Mammary epithelial cell (primary cell): ENCODE results near the gene NUDT11.
"Not testable (repeated sequence)": the region's sequence is repeated elsewhere in the genome, so short reads cannot be mapped to it uniquely, and the experiment has no call there.

Experiments
- EZH2 ChIP-seq: IDR thresholded peaks from 2 replicates; pipeline ENCODE4 v1.6.1; 2012; ENCODE audit warnings: low read length, inconsistent platforms, borderline replicate concordance
- TF ChIP-seq, protein P1 (sequence below), 2 donors: IDR thresholded peaks in 1 of 2; conservative IDR thresholded peaks in 1 of 2; 2 replicates each; pipeline ENCODE4 v1.5.1; 2011 to 2012; ENCODE audit warnings: inconsistent platforms in 2 of 2, low read length in 2 of 2, mild to moderate bottlenecking in 2 of 2, control low read depth in 1 of 2, low read depth in 1 of 2; ENCODE audit not compliant: insufficient read depth in 1 of 2; ENCODE audit errors: extremely low read depth in 1 of 2

DNA sequence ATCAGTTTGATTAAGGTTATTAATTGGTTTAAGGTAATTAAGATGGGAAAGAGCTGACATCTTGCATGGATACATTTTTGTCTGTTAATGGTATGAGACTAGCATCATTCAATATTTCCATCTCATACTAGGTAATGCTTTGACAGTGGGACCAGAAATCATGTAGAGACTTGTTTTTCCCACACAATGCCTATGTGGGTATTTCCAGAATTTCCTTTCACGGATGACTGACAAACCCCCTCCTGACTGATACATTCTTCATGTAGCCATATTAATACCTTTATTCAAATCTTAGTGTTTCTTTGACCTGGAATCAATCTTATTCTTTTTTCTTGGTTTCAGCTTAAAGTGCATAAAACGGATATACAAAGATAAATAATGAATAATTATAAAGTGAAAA is 22.7 kb upstream of the NUDT11 start:
- TF ChIP-seq, protein P1, sequence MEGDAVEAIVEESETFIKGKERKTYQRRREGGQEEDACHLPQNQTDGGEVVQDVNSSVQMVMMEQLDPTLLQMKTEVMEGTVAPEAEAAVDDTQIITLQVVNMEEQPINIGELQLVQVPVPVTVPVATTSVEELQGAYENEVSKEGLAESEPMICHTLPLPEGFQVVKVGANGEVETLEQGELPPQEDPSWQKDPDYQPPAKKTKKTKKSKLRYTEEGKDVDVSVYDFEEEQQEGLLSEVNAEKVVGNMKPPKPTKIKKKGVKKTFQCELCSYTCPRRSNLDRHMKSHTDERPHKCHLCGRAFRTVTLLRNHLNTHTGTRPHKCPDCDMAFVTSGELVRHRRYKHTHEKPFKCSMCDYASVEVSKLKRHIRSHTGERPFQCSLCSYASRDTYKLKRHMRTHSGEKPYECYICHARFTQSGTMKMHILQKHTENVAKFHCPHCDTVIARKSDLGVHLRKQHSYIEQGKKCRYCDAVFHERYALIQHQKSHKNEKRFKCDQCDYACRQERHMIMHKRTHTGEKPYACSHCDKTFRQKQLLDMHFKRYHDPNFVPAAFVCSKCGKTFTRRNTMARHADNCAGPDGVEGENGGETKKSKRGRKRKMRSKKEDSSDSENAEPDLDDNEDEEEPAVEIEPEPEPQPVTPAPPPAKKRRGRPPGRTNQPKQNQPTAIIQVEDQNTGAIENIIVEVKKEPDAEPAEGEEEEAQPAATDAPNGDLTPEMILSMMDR (conservative IDR thresholded peaks at IDR 0.05 in 1 of 2, IDR thresholded peaks at IDR 0.05 in 1 of 2; ENCODE audit: extremely low read depth in 1 of 2, insufficient read depth in 1 of 2, low read depth in 1 of 2, low read length in 2 of 2), result not testable (repeated sequence)
- not testable (repeated sequence) for TF ChIP-seq EZH2
